ENCODE data around the gene GMPPA. TPM values are rescaled to one million over a fixed set of nuclear protein-coding genes. Genes with fewer than 3 reads are reported as not detected.

Gene GMPPA
- total RNA-seq, 1 donor from 2014 or later = 42.5 TPM

DNA sequence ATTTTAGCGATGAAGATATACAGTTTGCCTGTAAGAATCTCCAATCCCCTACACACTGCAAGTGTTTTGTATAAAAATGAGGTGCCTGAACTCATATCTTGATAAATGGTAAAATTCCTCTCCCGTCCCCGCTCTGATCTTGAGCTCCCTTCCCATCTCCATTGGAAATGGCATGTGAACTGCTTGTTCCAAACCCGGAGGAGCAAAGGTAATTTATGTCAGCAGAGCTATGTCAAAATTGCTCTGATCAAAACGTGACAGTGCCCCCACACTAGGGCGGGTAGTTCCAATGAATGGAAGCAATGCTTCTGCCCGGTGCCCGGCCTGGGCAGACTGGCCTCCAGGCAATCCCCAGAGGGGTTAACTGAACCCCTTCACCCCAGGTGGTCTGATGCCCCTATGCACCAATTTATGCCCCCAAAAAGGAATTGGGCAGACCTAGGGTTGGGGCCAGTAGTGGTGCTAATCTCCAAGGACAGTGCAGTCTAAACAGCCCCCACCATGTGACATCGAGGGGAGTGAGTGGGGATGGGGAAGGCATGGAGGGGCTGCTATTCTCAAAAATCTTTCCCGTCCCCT is 3.6 kb upstream of the GMPPA start:
- Mint-ChIP-seq H3K4me1 (ENCODE audit: unreplicated experiment) (peaks cover 19% of the 10 kb centered on the region), H3K4me3 (ENCODE audit: unreplicated experiment) (no peak overlapping the region), H3K36me3 (ENCODE audit: unreplicated experiment) (no peaks in the 10 kb centered on the region), H3K9me3 (ENCODE audit: unreplicated experiment) (no peaks in the 10 kb centered on the region), H3K27me3 (ENCODE audit: unreplicated experiment) (no peaks in the 10 kb centered on the region), H3K27ac (ENCODE audit: unreplicated experiment) (no peak overlapping the region)
- no peak for TF ChIP-seq CTCF (IDR thresholded peaks at IDR 0.05)
- DNase-seq (ENCODE audit: extremely low spot score, unreplicated experiment) = no peak

DNA sequence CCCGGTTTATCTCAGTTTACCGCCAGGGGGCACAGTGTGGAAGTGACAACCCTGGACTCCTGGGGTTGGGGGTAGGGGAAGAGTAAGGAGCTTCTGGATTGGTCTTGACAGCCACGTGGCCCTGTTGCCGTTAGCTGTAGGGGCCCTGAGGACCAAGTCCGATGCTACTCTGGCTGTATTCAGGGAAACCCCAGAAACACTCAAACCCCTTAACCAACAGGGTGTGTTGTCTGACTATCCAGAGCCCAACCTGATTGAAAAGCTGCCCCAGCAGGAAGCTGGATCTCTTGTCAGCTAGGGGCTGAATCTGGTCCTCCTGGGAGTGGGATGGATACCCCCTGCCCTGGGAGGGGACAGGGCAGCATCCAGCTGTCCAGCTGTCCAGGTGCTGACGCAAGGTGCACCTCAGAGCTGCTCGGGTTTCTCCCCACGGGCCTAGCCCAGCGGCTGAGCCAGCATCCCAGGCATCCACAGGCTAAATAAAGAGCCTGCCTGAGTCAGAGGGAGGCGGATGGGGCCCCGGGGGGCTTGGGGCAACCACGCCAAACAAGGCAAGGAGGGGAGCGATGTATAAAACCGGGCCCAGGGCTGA is 3.1 kb upstream of the GMPPA start:
- Mint-ChIP-seq H3K36me3 (ENCODE audit: unreplicated experiment) (no peaks in the 10 kb centered on the region), H3K27ac (ENCODE audit: unreplicated experiment) (no peak overlapping the region)

DNA sequence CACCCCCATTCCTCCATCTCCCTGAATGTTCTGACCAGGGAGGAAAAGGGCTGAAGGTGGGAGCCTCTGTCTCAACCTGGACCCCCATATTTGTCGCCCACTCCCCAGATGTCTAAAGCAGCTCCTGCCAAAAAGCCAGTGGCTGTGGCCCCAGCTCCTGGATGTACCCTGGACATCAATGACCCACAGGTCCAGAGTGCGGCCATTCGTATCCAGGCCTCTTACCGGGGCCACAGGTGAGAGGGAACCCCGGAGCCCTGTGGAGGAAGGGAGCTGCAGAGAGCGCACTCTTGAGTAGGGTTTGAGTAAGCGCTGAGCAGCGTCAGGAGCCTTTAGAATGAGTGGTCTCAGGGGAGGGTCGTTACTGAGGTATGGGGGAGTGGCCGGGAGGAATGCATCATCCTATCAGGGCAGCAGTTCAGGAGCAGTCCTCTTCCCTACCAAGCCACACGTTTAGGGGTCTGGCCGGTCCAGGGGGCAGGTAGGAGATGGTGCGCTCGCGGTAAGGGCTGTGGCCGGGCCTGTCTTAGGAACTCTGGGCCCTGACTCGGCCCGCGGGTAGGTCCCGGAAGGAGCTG is 2.4 kb upstream of the GMPPA start:
- H3K27me3 Mint-ChIP-seq (ENCODE audit: unreplicated experiment) = no peaks in the 10 kb centered on the region
- no peaks in the 10 kb centered on the region for H3K9me3 Mint-ChIP-seq (ENCODE audit: unreplicated experiment)
- H3K4me1 Mint-ChIP-seq (ENCODE audit: unreplicated experiment) = peaks cover 25% of the 10 kb centered on the region
- no peak overlapping the region for H3K4me3 Mint-ChIP-seq (ENCODE audit: unreplicated experiment)
- H3K27ac Mint-ChIP-seq (ENCODE audit: unreplicated experiment) = no peak overlapping the region
- TF ChIP-seq CTCF (IDR thresholded peaks at IDR 0.05) = no peak
- H3K36me3 Mint-ChIP-seq (ENCODE audit: unreplicated experiment) = no peaks in the 10 kb centered on the region
- no peak for DNase-seq (ENCODE audit: extremely low spot score, unreplicated experiment)

More for the DNA sequence above, 3.1 kb upstream of the GMPPA start:
- H3K9me3 Mint-ChIP-seq (ENCODE audit: unreplicated experiment) = no peaks in the 10 kb centered on the region
- no peak for DNase-seq (ENCODE audit: extremely low spot score, unreplicated experiment)
- H3K4me3 Mint-ChIP-seq (ENCODE audit: unreplicated experiment) = no peak overlapping the region
- peak; percentile 62 for TF ChIP-seq CTCF (IDR thresholded peaks at IDR 0.05)
- no peaks in the 10 kb centered on the region for H3K27me3 Mint-ChIP-seq (ENCODE audit: unreplicated experiment)
- peaks cover 25% of the 10 kb centered on the region for H3K4me1 Mint-ChIP-seq (ENCODE audit: unreplicated experiment)

DNA sequence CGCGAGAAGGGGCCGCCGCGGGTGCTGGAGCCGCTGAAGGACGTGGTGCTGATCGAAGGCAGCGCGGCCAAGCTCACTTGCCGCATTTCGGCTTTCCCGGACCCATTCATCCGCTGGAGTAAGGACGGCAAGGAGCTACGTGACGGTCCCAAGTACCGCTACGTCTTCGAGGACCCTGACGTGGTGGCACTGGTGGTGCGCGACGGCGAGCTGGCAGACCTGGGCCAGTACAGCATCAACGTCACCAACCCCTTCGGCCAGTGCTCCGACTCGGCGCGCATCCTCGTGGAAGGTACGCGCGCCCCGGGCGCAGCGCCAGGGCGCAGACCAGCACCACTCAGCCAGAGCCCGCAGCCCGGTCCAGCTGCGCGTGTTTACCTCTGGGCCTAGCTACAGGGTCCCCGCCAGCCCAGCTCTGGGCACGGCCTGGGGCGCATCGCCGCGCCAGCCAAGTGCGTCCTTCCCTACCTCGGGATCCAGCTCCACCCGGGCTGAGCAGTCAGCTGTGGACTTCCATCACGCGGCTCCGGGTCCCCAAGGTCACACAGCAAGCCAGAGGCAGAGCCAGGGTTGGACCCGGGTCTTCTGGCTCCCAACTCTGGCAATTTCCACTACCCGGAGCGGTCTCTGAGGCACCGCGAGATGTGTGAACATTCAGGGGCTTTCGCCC is 1.7 kb upstream of the GMPPA start:
- H3K36me3 Mint-ChIP-seq (ENCODE audit: unreplicated experiment) = peaks cover 2% of the 10 kb centered on the region
- H3K9me3 Mint-ChIP-seq (ENCODE audit: unreplicated experiment) = no peaks in the 10 kb centered on the region
- H3K27me3 Mint-ChIP-seq (ENCODE audit: unreplicated experiment) = no peaks in the 10 kb centered on the region
- DNase-seq (ENCODE audit: extremely low spot score, unreplicated experiment) = no peak
- H3K4me3 Mint-ChIP-seq (ENCODE audit: unreplicated experiment) = peak overlapping the region; percentile 97
- no peak for TF ChIP-seq CTCF (IDR thresholded peaks at IDR 0.05)
- H3K27ac Mint-ChIP-seq (ENCODE audit: unreplicated experiment) = no peak overlapping the region
- peaks cover 25% of the 10 kb centered on the region for H3K4me1 Mint-ChIP-seq (ENCODE audit: unreplicated experiment)

Data from osteocyte (in vitro differentiated cells).